Measurements from ENCODE around the gene ACER2.

- TF ChIP-seq HDGF (IDR thresholded peaks at IDR 0.05; ENCODE audit: borderline replicate concordance): no peak
- no peak for TF ChIP-seq SUZ12 (IDR thresholded peaks at IDR 0.05)
- TF ChIP-seq FOXA1 (IDR thresholded peaks at IDR 0.05): no peak
- peak; percentile 80; the same call in 1 of the 2 replicates for TF ChIP-seq ARNT (IDR thresholded peaks at IDR 0.05)
- TF ChIP-seq L3MBTL2 (conservative IDR thresholded peaks at IDR 0.05): no peak
- TF ChIP-seq FOXM1 (IDR thresholded peaks at IDR 0.05; ENCODE audit: borderline replicate concordance): 0 out of 2 replicates have a peak, but pooled peaks have one; percentile 29
- TF ChIP-seq CTBP1 (IDR thresholded peaks at IDR 0.05; ENCODE audit: borderline replicate concordance): peak; percentile 87
Observed at GRCh38 chr9:19465586-19466279, 56.9 kb downstream of the ACER2 start.

Data from HEK293T (cell line).